Measurements from ENCODE around the gene HNF4A.

DNA sequence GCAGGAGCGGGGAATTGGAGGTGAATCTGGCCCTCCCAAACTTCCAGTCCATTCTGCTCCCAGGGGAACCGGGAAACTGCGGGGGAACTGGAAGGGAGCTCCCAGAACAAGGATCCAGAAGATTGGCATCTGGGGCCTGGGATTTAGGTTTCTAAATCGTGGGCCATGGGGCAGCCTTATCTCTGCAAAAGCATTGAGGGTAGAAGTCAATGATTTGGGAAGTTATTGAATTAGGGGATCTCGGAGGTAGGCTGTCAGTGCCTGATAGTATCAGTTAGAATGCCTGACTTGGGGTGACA lies 45.1 kb downstream of the HNF4A start:
- TF ChIP-seq POLR2AphosphoS5 (IDR thresholded peaks at IDR 0.05; ENCODE audit: low read depth, low read length) (no peak), EZH2phosphoT487 (IDR thresholded peaks at IDR 0.05; ENCODE audit: borderline replicate concordance, low read depth) (no peak), GABPA (IDR thresholded peaks at IDR 0.05; ENCODE audit: low read depth) (no peak), SIN3A (IDR thresholded peaks at IDR 0.05; ENCODE audit: borderline replicate concordance, low read depth, low read length) (no peak), RAD21 (IDR thresholded peaks at IDR 0.05; ENCODE audit: low read length) (no peak), EP300 (IDR thresholded peaks at IDR 0.05; ENCODE audit: borderline replicate concordance in 1 of 2, low read depth in 1 of 2, low read length in 1 of 2) (no peak), FOXM1 (IDR thresholded peaks at IDR 0.05; ENCODE audit: low read depth) (no peak), TAF1 (IDR thresholded peaks at IDR 0.05; ENCODE audit: borderline replicate concordance, low read depth, low read length) (no peak)
- TF ChIP-seq, protein P1, sequence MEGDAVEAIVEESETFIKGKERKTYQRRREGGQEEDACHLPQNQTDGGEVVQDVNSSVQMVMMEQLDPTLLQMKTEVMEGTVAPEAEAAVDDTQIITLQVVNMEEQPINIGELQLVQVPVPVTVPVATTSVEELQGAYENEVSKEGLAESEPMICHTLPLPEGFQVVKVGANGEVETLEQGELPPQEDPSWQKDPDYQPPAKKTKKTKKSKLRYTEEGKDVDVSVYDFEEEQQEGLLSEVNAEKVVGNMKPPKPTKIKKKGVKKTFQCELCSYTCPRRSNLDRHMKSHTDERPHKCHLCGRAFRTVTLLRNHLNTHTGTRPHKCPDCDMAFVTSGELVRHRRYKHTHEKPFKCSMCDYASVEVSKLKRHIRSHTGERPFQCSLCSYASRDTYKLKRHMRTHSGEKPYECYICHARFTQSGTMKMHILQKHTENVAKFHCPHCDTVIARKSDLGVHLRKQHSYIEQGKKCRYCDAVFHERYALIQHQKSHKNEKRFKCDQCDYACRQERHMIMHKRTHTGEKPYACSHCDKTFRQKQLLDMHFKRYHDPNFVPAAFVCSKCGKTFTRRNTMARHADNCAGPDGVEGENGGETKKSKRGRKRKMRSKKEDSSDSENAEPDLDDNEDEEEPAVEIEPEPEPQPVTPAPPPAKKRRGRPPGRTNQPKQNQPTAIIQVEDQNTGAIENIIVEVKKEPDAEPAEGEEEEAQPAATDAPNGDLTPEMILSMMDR (IDR thresholded peaks at IDR 0.05): no peak
- TF ChIP-seq, protein P2, sequence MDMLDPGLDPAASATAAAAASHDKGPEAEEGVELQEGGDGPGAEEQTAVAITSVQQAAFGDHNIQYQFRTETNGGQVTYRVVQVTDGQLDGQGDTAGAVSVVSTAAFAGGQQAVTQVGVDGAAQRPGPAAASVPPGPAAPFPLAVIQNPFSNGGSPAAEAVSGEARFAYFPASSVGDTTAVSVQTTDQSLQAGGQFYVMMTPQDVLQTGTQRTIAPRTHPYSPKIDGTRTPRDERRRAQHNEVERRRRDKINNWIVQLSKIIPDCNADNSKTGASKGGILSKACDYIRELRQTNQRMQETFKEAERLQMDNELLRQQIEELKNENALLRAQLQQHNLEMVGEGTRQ (IDR thresholded peaks at IDR 0.05; ENCODE audit: borderline replicate concordance, low read depth, low read length): no peak
